C4-2B (cell line): ENCODE results near the gene LILRB4.

Source experiments
- CTCF ChIP-seq: fragments of 450-650 bp; conservative IDR thresholded peaks from 2 replicates; pipeline ENCODE4 v1.5.1; 2017; ENCODE audit warnings: mild to moderate bottlenecking
- ZFX ChIP-seq: fragments of 450-650 bp; IDR thresholded peaks from 2 replicates; pipeline ENCODE4 v1.6.1; 2017

DNA sequence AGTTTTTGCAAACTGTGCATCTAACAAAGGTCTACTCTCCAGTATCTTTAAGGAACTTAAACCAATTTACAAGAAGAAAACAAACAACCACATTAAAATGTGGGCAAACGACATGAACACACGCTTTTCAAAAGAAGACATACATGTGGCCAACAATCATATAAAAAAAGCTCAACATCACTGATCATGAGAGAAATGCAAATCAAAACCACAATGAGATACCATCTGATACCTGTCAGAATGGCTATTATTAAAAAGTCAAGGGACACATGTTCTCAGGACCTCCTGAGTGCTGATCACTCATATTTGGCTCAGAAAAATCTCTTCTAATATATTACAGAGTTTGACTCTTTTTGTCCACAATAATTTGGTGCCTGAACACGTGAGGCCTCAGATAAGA lies 46.7 kb upstream of the LILRB4 start:
- TF ChIP-seq CTCF (no peak), ZFX (no peak)
